A673 (cell line): ENCODE measurements around the gene ZNF396. TPM values are rescaled to one million over a fixed set of nuclear protein-coding genes. Genes with fewer than 3 reads are reported as not detected.

Experiments
- BruUV-seq: library from RNA; stranded (reverse); fragments of 400-500 nt; replicated peaks from 2 replicates; lab custom pipeline; 2021; lab: Mats Ljungman, UMichigan
- CTCF ChIA-PET: fragments of 300-600 bp; sonication (Branson Sonifier 250); formaldehyde crosslinking; loops from one replicate; lab custom pipeline; 2022; ENCODE audit warnings: antibody characterized with exemption; lab: Charles Lee
- POLR2A ChIA-PET: fragments of 300-600 bp; sonication (Branson Sonifier 250); formaldehyde crosslinking; loops from one replicate; lab custom pipeline; 2022; ENCODE audit warnings: antibody characterized with exemption; ENCODE audit not compliant: low non-redundant PET; lab: Charles Lee
- DNase-seq: peaks from one replicate; pipeline ENCODE4 v3.0.0-alpha.2; 2015; ENCODE audit warnings: low spot score
- H3K27ac ChIP-seq: fragments of 200-600 bp; sonication (generic); 2 replicates; pipeline ENCODE4 v1.5.1; 2016; ENCODE audit warnings: mixed run types, low read depth, mild to moderate bottlenecking, mixed read lengths, antibody characterized with exemption, low read length; ENCODE audit not compliant: poor library complexity, severe bottlenecking
- H3K27me3 ChIP-seq: fragments of 200-600 bp; sonication (generic); replicated peaks from 2 replicates; pipeline ENCODE4 v1.6.1; 2017; ENCODE audit warnings: mixed run types, low read depth, mild to moderate bottlenecking, mixed read lengths, antibody characterized with exemption, low read length; ENCODE audit not compliant: insufficient read depth, poor library complexity
- H3K36me3 ChIP-seq: fragments of 200-600 bp; sonication (generic); 2 replicates; pipeline ENCODE4 v1.6.1; 2016; ENCODE audit warnings: mixed run types, mild to moderate bottlenecking, mixed read lengths, antibody characterized with exemption, low read length; ENCODE audit not compliant: insufficient read depth, poor library complexity, severe bottlenecking
- H3K4me1 ChIP-seq: fragments of 200-600 bp; sonication (generic); 2 replicates; pipeline ENCODE4 v1.6.1; 2017; ENCODE audit warnings: mixed run types, mild to moderate bottlenecking, mixed read lengths, antibody characterized with exemption, low read length; ENCODE audit not compliant: insufficient read depth, poor library complexity, severe bottlenecking
- H3K4me3 ChIP-seq: fragments of 200-600 bp; sonication (generic); 2 replicates; pipeline ENCODE4 v1.5.1; 2016; ENCODE audit warnings: low read depth, mixed run types, mild to moderate bottlenecking, mixed read lengths, low read length; ENCODE audit not compliant: poor library complexity, severe bottlenecking
- H3K9me3 ChIP-seq: fragments of 200-600 bp; sonication (generic); 2 replicates; pipeline ENCODE4 v1.6.1; 2016; ENCODE audit warnings: mixed run types, low read depth, mild to moderate bottlenecking, mixed read lengths, antibody characterized with exemption, low read length; ENCODE audit not compliant: poor library complexity, severe bottlenecking
- CTCF ChIP-seq: fragments of 300-800, 200-600 bp; sonication (generic); conservative IDR thresholded peaks from 2 replicates; pipeline ENCODE4 v1.5.1; 2017; ENCODE audit warnings: low read depth, mild to moderate bottlenecking, antibody characterized with exemption, low read length, moderate library complexity, mixed read lengths
- EZH2 ChIP-seq: fragments of 200-600 bp; sonication (generic); IDR thresholded peaks from 2 replicates; pipeline ENCODE4 v1.6.1; 2017; ENCODE audit warnings: borderline replicate concordance, low read depth, mild to moderate bottlenecking, mixed read lengths, antibody characterized with exemption, low read length; ENCODE audit not compliant: poor library complexity, severe bottlenecking
- intact Hi-C: fragments of 100-400 bp; cut with micrococcal nuclease; formaldehyde crosslinking; loops from one replicate; pipeline ENCODE4 v1.10.0; 2022; ENCODE audit not compliant: unreplicated experiment
- total RNA-seq: library from RNA; stranded (reverse); gene quantifications from 2 replicates; pipeline ENCODE4 v1.2.3, GENCODE V29; 2021

Gene ZNF396
- total RNA-seq, 1 experiment from 2014 or later = 0.84 TPM

DNA sequence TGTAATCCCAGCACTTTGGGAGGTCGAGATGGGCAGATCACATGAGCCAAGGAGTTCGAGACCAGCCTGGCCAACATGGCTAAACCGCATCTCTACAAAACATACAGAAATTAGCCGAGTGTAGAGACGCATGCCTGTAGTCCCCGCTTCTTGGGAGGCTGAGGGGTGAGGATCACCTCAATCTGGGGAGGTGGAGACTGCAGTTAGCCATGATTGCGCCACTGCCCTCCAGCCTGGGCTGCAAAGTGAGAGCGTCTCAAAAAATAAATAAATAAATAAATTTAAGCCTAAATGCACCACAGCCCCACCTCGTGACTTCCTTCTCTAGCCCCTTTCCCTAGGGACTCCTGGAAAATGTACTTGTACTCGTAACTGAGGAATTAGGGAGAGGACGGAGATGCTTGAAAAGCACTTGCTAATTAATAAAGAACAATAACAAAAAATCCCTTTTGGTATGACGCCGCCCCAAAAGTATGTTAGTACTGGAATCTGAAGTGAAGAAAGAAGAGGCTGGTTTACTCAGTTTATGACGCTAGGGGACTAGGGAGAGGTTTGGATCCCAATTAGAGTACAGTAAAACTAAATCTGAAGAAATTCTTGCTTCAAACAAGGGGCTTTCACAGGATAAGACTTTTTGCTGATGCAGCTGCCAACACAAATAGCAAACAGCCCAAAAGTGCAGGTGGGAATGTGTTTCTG is 887 bp upstream of the ZNF396 start:
- DNase-seq = peak; percentile 23
- no TSS peak for BruUV-seq
- CTCF ChIA-PET = no interaction called here

DNA sequence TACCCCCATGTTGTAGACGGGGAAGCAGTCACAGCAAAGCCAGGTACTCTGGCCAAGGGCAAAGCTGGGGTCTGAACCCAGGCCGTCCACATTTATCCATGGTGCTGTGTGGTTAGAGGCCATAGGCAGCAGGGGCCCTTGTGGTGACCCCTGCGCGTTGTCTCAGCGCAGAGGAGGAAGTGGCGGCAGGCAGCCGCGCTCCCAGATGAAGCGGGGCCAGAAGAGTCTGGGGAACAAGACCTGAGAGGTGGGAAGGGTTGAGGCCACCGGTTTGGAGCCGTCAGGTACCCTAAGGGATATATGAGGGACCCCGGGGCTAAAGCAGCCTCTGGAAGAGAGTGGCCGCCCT is 770 bp downstream of the ZNF396 start:
- no peaks in the 10 kb centered on the region for H3K36me3 ChIP-seq

More for the DNA sequence above, 887 bp upstream of the ZNF396 start:
- H3K4me3 ChIP-seq = no peak overlapping the region
- intact Hi-C loops = no loop called here
- no peak overlapping the region for H3K27ac ChIP-seq
- no peaks in the 10 kb centered on the region for H3K9me3 ChIP-seq
- POLR2A ChIA-PET = no interaction called here
- H3K36me3 ChIP-seq = no peaks in the 10 kb centered on the region
- peaks cover 6% of the 10 kb centered on the region for H3K4me1 ChIP-seq
- no peak for TF ChIP-seq EZH2
- no peak for TF ChIP-seq CTCF
- peaks cover 9% of the 10 kb centered on the region for H3K27me3 ChIP-seq

GRCh38 chr18:35374708-35375107 is 2.4 kb downstream of the ZNF396 start:
- POLR2A ChIA-PET = interaction anchor here (0.7 kb wide), 1 partner anchor 8 kb away, joined by 4 read pairs; no protein-coding TSS in a partner anchor
- Histone ChIP-seq H3K4me1 (peaks cover 6% of the 10 kb centered on the region), H3K27ac (no peak overlapping the region), H3K36me3 (no peaks in the 10 kb centered on the region), H3K27me3 (peaks cover 8% of the 10 kb centered on the region), H3K9me3 (no peaks in the 10 kb centered on the region), H3K4me3 (no peak overlapping the region)
- no peak for TF ChIP-seq EZH2
- TF ChIP-seq CTCF = no peak
- DNase-seq = peak; percentile 25
- BruUV-seq = no TSS peak
- CTCF ChIA-PET = no interaction called here
- intact Hi-C loops = no loop called here

More for the DNA sequence above, 770 bp downstream of the ZNF396 start:
- CTCF ChIA-PET = no interaction called here
- TF ChIP-seq EZH2 = no peak
- TF ChIP-seq CTCF = no peak
- Histone ChIP-seq H3K4me1 (peaks cover 6% of the 10 kb centered on the region), H3K9me3 (no peaks in the 10 kb centered on the region), H3K4me3 (peak overlapping the region; percentile 76), H3K27ac (no peak overlapping the region), H3K27me3 (peaks cover 8% of the 10 kb centered on the region)
- no TSS peak for BruUV-seq
- POLR2A ChIA-PET = no interaction called here
- DNase-seq = no peak
- intact Hi-C loops = no loop called here
